Ecto neural progenitor cell (in vitro differentiated cells): ENCODE measurements around the gene AVL9.
"Not testable (repeated sequence)": the region's sequence is repeated elsewhere in the genome, so short reads cannot be mapped to it uniquely, and the experiment has no call there.

Experiments used
- DNase-seq: peaks from one replicate; pipeline ENCODE4 v3.0.0-alpha.2; 2018; ENCODE audit warnings: low spot score

AVL9 gene

GRCh38 chr7:32591938-32592337, 96.6 kb downstream of the AVL9 start:
- DNase-seq, result no peak

- no peak for DNase-seq
Observed at GRCh38 chr7:32592701-32593100, 97.4 kb downstream of the AVL9 start.

GRCh38 chr7:32594965-32595490, 99.7 kb downstream of the AVL9 start:
- no peak for DNase-seq

GRCh38 chr7:32601196-32601595, 105.9 kb downstream of the AVL9 start:
- DNase-seq, result not testable (repeated sequence)

GRCh38 chr7:32602470-32602869, 107.2 kb downstream of the AVL9 start:
- no peak for DNase-seq

GRCh38 chr7:32603492-32603891, 108.2 kb downstream of the AVL9 start:
- DNase-seq, result not testable (repeated sequence)

- DNase-seq, result not testable (repeated sequence)
Observed at GRCh38 chr7:32604047-32604446, 108.8 kb downstream of the AVL9 start.

- DNase-seq, result no peak
Observed at GRCh38 chr7:32605032-32605431, 109.7 kb downstream of the AVL9 start.

GRCh38 chr7:32609463-32609862, 114.2 kb downstream of the AVL9 start:
- DNase-seq, result no peak

- no peak for DNase-seq
Observed at GRCh38 chr7:32611201-32612099, 116.2 kb downstream of the AVL9 start.

- no peak for DNase-seq
Observed at GRCh38 chr7:32616625-32617024, 121.3 kb downstream of the AVL9 start.

- no peak for DNase-seq
Observed at GRCh38 chr7:32618470-32618869, 123.2 kb downstream of the AVL9 start.

- no peak for DNase-seq
Observed at GRCh38 chr7:32618987-32619386, 123.7 kb downstream of the AVL9 start.

GRCh38 chr7:32619416-32619815, 124.1 kb downstream of the AVL9 start:
- DNase-seq, result not testable (repeated sequence)

GRCh38 chr7:32631021-32631420, 135.7 kb downstream of the AVL9 start:
- no peak for DNase-seq

GRCh38 chr7:32631590-32632497, 136.6 kb downstream of the AVL9 start:
- not testable (repeated sequence) for DNase-seq

- DNase-seq, result not testable (repeated sequence)
Observed at GRCh38 chr7:32633446-32633845, 138.2 kb downstream of the AVL9 start.

GRCh38 chr7:32634798-32635393, 139.6 kb downstream of the AVL9 start:
- not testable (repeated sequence) for DNase-seq

- DNase-seq, result not testable (repeated sequence)
Observed at GRCh38 chr7:32636725-32637462, 141.6 kb downstream of the AVL9 start.

- DNase-seq, result not testable (repeated sequence)
Observed at GRCh38 chr7:32637611-32638010, 142.3 kb downstream of the AVL9 start.
